Naive B cell (primary cell): ENCODE results near the gene UNC80. TPM values are rescaled to one million over a fixed set of nuclear protein-coding genes. Genes with fewer than 3 reads are reported as not detected.

Experiments used
- ATAC-seq, 2 donors: fragments of 150-1000 bp; cut with Tn5 transposase; 2 replicates each; pipeline ENCODE4 v1.10.0; 2021; ENCODE audit warnings: low read depth in 2 of 2, mild to moderate bottlenecking in 2 of 2, moderate library complexity in 2 of 2
- DNase-seq: peaks from one replicate; pipeline ENCODE4 v3.0.0; 2022
- H3K27ac Mint-ChIP-seq, 6 donors: one replicate each; pipeline ENCODE4 v1.8.0; 2020 to 2022; ENCODE audit warnings: mild to moderate bottlenecking in 6 of 6, mixed read lengths in 6 of 6, moderate library complexity in 5 of 6, inconsistent platforms in 2 of 6
- H3K27me3 Mint-ChIP-seq, 3 donors: one replicate each; pipeline ENCODE4 v1.8.0; 2021 to 2022; ENCODE audit warnings: mixed read lengths in 3 of 3, mild to moderate bottlenecking in 1 of 3
- H3K36me3 Mint-ChIP-seq, 2 donors: one replicate each; pipeline ENCODE4 v1.8.0; 2020 to 2022; ENCODE audit warnings: mixed read lengths in 2 of 2, inconsistent platforms in 1 of 2, mild to moderate bottlenecking in 1 of 2
- H3K4me1 Mint-ChIP-seq, 3 donors: one replicate each; pipeline ENCODE4 v1.8.0; 2020 to 2022; ENCODE audit warnings: mixed read lengths in 3 of 3, inconsistent platforms in 1 of 3, mild to moderate bottlenecking in 1 of 3, moderate library complexity in 1 of 3
- H3K4me3 Mint-ChIP-seq, 8 donors: one replicate each; pipeline ENCODE4 v1.8.0; 2020 to 2022; ENCODE audit warnings: mild to moderate bottlenecking in 8 of 8, mixed read lengths in 8 of 8, moderate library complexity in 8 of 8, inconsistent platforms in 2 of 8
- H3K9me3 Mint-ChIP-seq, 7 donors: one replicate each; pipeline ENCODE4 v1.8.0; 2020 to 2022; ENCODE audit warnings: mixed read lengths in 7 of 7, mild to moderate bottlenecking in 5 of 7, inconsistent platforms in 2 of 7, moderate library complexity in 1 of 7
- polyA plus RNA-seq, 6 donors: library from polyadenylated mRNA; unstranded; fragments of 300-500 nt; fragmentation: Illumina TruSeq; gene quantifications; one replicate each; pipeline ENCODE4 v1.2.3, GENCODE V29; 2021; ENCODE audit warnings: low read depth in 6 of 6

UNC80 gene
- polyA plus RNA-seq, 6 donors from 2014 or later = not detected

DNA sequence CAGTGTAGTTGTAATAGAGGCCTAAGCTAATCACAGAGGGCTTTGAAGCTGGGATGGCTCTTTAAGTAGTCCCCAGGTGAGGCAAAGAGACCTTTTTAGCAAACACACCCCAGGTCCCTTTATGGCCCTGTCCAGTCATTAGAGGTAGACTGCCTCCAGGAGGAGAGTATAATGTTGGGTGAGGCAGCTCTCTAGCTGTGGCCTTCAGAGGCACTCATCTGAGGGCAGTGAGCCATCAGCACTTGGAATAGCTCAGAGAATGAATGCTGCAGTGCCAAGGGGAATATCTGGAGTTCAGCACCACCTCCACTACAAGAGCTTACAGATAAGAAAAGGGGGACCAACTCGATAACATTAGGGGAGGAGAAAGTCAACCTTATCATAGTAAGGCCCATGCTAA lies 52.8 kb downstream of the UNC80 start:
- no peaks in the 10 kb centered on the region for H3K36me3 Mint-ChIP-seq
- H3K9me3 Mint-ChIP-seq = peaks cover 0 to 7% (median 5%) of the 10 kb centered on the region in 7 donors
- DNase-seq (no peak), ATAC-seq (no peak)
- no peaks in the 10 kb centered on the region for H3K27me3 Mint-ChIP-seq
- H3K4me3 Mint-ChIP-seq = no peak overlapping the region
- no peak overlapping the region for H3K27ac Mint-ChIP-seq
- no peaks in the 10 kb centered on the region for H3K4me1 Mint-ChIP-seq

DNA sequence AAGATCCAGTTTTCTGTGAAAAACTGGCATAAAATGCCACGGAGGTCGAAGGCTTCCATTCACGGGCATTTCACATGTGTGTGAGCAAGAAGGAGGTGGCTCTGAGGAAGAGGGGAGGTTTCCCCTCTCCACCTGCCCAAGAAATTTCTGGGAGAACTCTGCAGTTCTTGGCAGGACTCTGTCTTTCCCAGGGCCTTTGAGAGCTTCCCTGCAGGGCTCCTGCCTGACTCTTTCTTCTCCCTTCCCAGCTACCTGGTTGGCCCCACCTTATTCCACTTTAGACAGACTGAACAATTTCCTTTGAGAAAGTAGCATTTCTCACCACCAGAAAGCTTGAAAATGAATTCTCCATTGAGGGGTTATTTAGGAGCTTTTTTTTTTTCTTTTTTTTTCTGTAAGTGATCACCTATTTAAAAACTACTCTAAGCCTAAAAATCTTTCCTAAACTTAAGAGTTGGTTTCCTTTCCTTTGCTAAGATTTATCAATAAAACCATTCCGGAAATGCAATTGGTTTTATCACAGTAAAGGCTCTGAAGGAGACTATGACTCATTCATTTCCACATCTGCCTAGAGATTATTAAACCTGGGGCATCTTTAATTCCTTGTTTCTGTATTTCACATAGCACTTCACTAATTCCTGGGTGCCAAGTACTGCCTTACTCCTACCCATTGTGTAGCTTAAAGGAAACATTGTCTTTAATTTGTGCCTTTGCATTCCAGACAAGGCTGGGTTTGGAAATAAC lies 59.3 kb downstream of the UNC80 start:
- Mint-ChIP-seq H3K27ac (no peak overlapping the region), H3K27me3 (no peaks in the 10 kb centered on the region), H3K9me3 (no peaks in the 10 kb centered on the region), H3K4me1 (no peaks in the 10 kb centered on the region), H3K4me3 (no peak overlapping the region), H3K36me3 (no peaks in the 10 kb centered on the region)
- ATAC-seq (no peak), DNase-seq (no peak)

DNA sequence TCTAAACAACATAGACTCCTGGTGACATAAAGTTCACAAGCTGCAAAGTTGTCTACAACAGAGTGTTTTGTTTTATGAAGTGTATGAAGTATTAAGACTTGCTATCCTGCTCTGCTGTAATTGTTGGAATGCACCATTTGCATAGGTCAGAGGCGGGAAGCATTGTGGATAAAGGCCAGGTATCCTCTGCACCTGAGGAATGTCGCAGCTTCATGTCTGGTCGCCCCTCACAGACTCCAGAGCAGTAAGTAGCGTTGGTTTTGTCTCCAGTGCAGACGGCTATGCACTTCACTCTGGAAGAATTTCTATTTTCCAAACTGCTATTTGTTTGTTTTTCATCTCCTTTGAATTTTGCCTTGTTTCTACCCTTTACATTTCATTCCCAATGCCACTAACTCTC lies 63.1 kb downstream of the UNC80 start:
- Mint-ChIP-seq H3K4me1 (no peaks in the 10 kb centered on the region), H3K9me3 (no peaks in the 10 kb centered on the region), H3K4me3 (no peak overlapping the region), H3K27ac (no peak overlapping the region), H3K36me3 (no peaks in the 10 kb centered on the region), H3K27me3 (no peaks in the 10 kb centered on the region)
- ATAC-seq (no peak), DNase-seq (no peak)

DNA sequence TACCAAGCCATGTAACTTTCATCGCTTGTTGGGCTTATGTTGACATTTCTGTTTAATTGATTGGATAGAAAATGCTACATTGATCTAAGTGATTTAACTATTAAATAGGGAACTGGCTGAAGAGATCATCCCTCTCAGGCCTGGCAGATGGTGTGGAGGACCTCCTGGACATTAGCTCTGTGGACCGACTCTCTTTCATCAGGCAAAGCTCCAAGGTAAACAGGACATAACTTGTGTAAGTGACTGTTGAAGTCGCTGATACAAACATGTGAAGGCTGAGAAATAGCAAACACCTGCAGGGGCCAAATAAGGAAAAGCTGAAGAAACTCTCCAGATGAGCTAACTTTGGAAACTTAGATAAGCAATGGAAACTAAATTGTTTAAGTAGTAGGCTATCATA lies 68.8 kb downstream of the UNC80 start:
- H3K27me3 Mint-ChIP-seq = peaks cover 0 to 6% (median 0%) of the 10 kb centered on the region in 3 donors
- no peak overlapping the region for H3K27ac Mint-ChIP-seq

DNA sequence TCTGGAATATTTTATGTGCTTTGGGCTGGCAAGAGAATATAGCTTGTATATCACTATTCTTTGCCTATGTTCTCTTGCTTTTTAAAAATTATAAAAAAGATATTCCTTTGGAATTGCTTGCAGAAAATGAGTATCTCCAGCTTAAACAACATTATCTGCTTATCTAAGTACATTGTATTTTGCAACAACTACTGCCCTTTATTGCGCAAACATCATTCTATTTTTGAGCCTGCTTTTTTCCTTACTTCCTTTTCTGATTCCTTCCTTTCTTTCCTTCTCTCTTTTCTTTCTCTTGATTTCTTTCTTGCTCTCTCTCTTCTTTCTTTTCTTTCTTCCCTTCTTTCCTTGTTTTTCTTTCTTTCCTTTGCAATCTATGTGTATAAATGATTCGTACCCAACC lies 74.0 kb downstream of the UNC80 start:
- peaks cover 0 to 6% (median 0%) of the 10 kb centered on the region in 3 donors for H3K27me3 Mint-ChIP-seq
- no peak for DNase-seq
- H3K27ac Mint-ChIP-seq = no peak overlapping the region
- H3K4me1 Mint-ChIP-seq = no peaks in the 10 kb centered on the region
- peaks cover 0 to 4% (median 0%) of the 10 kb centered on the region in 7 donors for H3K9me3 Mint-ChIP-seq
- no peak overlapping the region for H3K4me3 Mint-ChIP-seq
- no peaks in the 10 kb centered on the region for H3K36me3 Mint-ChIP-seq
- no peak for ATAC-seq

More for the DNA sequence above, 68.8 kb downstream of the UNC80 start:
- Mint-ChIP-seq H3K9me3 (no peaks in the 10 kb centered on the region), H3K36me3 (no peaks in the 10 kb centered on the region), H3K4me3 (no peak overlapping the region), H3K4me1 (no peaks in the 10 kb centered on the region)
- DNase-seq = no peak
- no peak for ATAC-seq

DNA sequence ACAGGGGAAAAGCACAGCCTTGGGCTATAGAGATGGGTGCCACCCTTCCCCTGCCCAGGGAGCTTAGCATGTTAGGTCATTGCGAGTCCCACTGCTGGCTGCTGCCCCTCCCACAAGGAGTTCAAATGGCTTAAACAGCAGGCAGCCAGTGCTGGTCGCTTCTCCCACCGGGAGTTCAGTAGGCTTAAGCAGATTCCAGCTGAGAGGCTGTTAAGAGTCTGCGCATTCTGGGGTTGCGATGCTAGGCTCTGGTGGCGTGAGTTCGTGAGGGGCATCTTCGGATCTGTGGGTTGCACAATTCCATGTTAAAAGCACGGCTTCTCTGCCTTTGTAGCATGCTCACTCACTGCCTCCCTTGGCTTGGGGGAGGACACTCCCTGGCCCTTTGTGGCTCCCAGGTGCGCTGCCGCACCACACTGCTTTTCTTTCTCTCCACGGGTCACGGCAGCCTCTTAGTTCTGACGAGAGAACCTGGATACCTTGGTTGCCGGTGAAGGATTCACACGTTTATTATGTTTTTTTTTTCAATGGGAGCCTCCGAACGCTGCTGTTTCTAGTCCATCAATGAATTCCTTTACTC lies 93.2 kb downstream of the UNC80 start:
- Mint-ChIP-seq H3K4me3 (peak overlapping the region in 1 of 8 donors; percentile 42), H3K9me3 (peaks cover 4 to 27% (median 6%) of the 10 kb centered on the region in 7 donors), H3K27me3 (no peaks in the 10 kb centered on the region), H3K4me1 (no peaks in the 10 kb centered on the region), H3K27ac (no peak overlapping the region), H3K36me3 (no peaks in the 10 kb centered on the region)
- no peak for ATAC-seq
- no peak for DNase-seq

DNA sequence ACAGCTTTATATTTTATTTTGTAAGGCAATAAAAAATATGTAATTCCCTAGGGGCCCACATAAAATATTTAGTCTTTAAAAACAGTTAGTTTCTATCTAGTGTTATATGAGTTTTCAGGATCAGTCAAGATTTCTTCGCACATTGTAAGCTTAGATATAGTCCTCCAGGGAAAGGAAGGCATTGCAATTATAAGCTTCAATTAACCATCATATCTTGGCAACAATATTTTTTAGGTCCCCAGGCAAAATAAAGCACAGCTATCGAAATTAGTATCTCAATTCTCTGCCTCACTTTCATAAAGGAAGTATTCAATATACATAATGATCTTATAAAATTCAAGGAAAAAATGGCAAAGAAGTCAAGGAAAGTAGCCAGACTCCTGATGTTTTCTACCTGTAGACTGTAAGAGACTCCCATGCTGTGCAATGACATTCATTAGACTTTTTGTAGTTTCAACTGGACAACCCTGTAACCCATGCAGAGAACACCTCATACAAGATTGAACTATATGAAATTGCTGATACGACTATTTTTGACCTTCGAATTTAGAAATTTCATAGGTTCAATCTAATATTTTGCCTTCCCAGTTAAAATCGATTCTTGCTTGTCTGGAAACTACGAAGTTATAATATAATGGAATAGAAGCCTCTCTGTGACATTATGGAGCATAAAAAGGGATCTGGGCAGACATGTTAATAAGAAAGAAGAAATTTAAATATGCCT lies 96.8 kb downstream of the UNC80 start:
- ATAC-seq (no peak), DNase-seq (no peak)
- H3K36me3 Mint-ChIP-seq = no peaks in the 10 kb centered on the region
- no peak overlapping the region for H3K4me3 Mint-ChIP-seq
- no peaks in the 10 kb centered on the region for H3K4me1 Mint-ChIP-seq
- no peak overlapping the region for H3K27ac Mint-ChIP-seq
- peaks cover 0 to 11% (median 2%) of the 10 kb centered on the region in 7 donors for H3K9me3 Mint-ChIP-seq
- no peaks in the 10 kb centered on the region for H3K27me3 Mint-ChIP-seq

DNA sequence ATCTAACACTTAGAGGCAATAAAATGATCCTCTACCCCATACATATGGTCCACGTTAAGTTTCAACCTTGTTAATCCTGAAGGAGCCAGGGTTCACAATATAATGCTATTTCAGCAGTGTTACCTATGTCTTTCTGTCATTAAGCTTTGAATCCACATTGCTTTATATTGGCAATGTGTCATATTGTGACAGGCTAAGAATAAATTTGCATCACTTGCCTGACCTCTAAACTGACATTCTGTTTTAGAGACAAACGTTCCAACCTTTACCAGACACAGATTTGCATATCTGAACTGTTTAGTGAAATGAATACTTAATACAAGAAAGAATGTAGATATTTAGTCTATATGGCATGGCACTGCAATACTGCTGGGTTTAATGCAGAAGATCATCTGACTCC lies 98.4 kb downstream of the UNC80 start:
- DNase-seq (no peak), ATAC-seq (no peak)
- Mint-ChIP-seq H3K36me3 (no peaks in the 10 kb centered on the region), H3K4me1 (no peaks in the 10 kb centered on the region), H3K27ac (no peak overlapping the region), H3K4me3 (no peak overlapping the region), H3K27me3 (peaks cover 0 to 5% (median 0%) of the 10 kb centered on the region in 3 donors), H3K9me3 (peaks cover 0 to 11% (median 3%) of the 10 kb centered on the region in 7 donors)

DNA sequence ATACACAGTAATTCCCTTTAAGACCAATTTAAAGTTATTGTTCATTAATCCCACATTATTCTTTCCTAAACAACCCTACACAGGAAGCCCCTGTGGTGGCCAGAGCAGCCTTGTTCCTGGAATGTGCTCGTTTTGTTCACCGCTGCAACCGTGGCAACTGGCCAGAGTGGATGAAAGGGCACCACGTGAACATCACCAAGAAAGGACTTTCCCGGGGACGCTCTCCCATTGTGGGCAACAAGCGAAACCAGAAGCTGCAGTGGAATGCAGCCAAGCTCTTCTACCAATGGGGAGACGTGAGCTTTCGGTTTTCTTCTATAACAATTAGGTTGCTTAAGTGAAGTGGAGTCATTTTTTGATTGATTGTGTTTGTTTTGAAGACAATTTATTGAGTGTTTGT lies 101.0 kb downstream of the UNC80 start:
- ATAC-seq (no peak), DNase-seq (no peak)
- no peaks in the 10 kb centered on the region for H3K4me1 Mint-ChIP-seq
- peak overlapping the region in 1 of 8 donors; percentile 42 for H3K4me3 Mint-ChIP-seq
- H3K27me3 Mint-ChIP-seq = peaks cover 0 to 8% (median 0%) of the 10 kb centered on the region in 3 donors
- H3K27ac Mint-ChIP-seq = no peak overlapping the region
- no peaks in the 10 kb centered on the region for H3K36me3 Mint-ChIP-seq
- peaks cover 0 to 1% (median 0%) of the 10 kb centered on the region in 7 donors for H3K9me3 Mint-ChIP-seq

DNA sequence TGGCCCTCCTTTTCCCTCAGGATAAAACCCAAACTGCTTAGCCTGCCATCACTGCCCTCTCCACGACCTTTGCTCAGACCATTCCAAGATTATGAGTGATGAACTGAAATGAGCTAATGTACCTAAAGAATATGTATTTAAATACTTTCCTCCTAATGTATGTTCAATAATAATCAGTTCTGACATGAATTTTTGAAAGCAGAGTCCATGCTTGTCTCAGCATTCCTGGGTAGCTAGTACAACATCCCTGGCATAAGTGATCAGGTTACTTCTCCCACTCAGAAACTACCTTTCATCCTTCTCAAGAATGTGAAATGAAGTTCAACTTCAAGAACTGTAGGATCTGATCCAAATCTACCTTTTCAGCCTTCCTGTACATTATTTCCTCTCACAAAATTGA lies 103.6 kb downstream of the UNC80 start:
- Mint-ChIP-seq H3K9me3 (peaks cover 0 to 1% (median 0%) of the 10 kb centered on the region in 7 donors), H3K27me3 (peaks cover 0 to 12% (median 5%) of the 10 kb centered on the region in 3 donors), H3K27ac (no peak overlapping the region), H3K36me3 (no peaks in the 10 kb centered on the region), H3K4me1 (no peaks in the 10 kb centered on the region), H3K4me3 (no peak overlapping the region)
- DNase-seq = no peak
- no peak for ATAC-seq

DNA sequence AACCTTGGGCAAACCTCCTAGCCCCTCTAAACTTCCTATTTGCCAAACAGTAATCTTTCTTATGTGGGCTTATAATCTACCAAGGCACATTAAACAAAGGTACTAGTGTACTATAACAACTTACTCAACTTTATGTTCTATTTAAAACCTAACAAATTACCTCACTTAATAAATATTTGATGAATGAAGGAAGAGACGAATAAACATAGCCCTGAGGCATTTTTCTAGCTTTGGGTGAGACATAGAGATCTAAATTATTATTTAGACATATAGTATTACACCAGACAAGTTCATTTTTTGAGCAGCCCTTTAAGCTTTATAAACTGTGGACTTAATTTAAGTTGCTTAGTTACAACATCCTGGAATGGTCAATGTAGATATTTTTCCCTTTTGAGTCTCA lies 104.6 kb downstream of the UNC80 start:
- ATAC-seq = no peak
- Mint-ChIP-seq H3K27ac (no peak overlapping the region), H3K9me3 (peaks cover 0 to 1% (median 0%) of the 10 kb centered on the region in 7 donors), H3K4me3 (no peak overlapping the region), H3K36me3 (no peaks in the 10 kb centered on the region), H3K4me1 (no peaks in the 10 kb centered on the region), H3K27me3 (peaks cover 0 to 12% (median 5%) of the 10 kb centered on the region in 3 donors)
- DNase-seq = no peak

DNA sequence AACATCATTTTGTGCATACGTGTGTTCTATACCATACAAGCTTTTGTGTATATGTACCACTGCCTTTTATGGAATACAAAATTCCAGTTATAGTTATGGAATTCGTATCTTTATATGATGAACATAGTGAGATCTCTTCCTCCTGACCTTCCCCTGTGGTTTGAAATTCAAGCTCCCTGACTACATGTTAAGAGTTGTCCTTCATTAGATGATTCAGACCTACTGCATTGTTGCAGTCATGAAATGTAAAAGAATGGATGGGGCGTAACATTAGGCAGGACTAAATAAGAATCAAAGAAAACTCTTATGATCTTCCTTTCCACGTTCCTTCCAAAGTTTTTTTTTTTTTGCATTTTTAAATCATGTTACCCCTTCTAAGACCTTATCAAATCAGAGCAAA lies 107.1 kb downstream of the UNC80 start:
- Mint-ChIP-seq H3K4me3 (no peak overlapping the region), H3K36me3 (no peaks in the 10 kb centered on the region), H3K27me3 (peaks cover 0 to 12% (median 5%) of the 10 kb centered on the region in 3 donors), H3K27ac (no peak overlapping the region), H3K9me3 (peaks cover 0 to 1% (median 0%) of the 10 kb centered on the region in 7 donors), H3K4me1 (no peaks in the 10 kb centered on the region)
- ATAC-seq = no peak
- no peak for DNase-seq

DNA sequence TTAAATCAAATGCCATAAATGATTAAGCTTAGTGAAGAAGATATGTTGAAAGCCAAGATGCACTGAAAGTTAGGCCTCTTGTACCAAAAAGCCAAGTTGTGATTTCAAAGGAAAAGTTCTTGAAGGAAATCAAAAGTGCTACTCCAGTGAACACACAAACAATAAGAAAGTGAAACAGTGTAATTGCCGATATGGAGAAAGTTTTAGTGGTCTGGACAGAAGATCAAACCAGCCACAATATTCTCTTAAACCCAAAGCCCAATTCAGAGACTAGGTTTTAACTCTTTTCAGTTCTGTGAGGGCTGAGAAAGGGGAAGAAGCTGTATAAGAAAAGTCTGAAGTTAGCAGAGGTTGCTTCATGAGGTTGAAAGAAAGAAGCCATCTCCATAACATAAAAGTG lies 129.0 kb downstream of the UNC80 start:
- no peak for ATAC-seq
- peaks cover 0 to 2% (median 0%) of the 10 kb centered on the region in 7 donors for H3K9me3 Mint-ChIP-seq
- peak overlapping the region in 2 of 6 donors; percentile 21 to 48 for H3K27ac Mint-ChIP-seq
- H3K36me3 Mint-ChIP-seq = no peaks in the 10 kb centered on the region
- H3K4me1 Mint-ChIP-seq = no peaks in the 10 kb centered on the region
- no peak overlapping the region for H3K4me3 Mint-ChIP-seq
- H3K27me3 Mint-ChIP-seq = peaks cover 0 to 16% (median 4%) of the 10 kb centered on the region in 3 donors
- DNase-seq = no peak

DNA sequence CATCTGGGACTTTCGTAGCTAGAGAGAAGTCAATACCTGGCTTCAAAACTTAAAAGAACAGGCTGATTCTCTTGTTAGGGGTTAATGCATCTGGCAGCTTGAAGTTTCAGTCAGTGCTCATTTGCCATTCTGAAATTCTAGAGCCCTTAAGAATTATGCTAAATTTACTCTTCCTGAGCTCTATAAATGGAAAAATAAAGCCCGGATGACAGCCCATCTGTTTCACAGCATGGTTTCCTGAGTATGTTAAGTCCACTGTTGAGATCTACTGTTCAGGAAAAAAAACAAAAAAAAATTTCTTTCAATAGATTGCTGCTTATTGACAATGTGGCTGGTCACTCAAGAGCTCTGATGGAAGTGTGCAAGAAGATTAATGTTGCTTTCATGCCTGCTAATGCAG lies 129.5 kb downstream of the UNC80 start:
- H3K27ac Mint-ChIP-seq = no peak overlapping the region
- ATAC-seq = no peak
- H3K4me3 Mint-ChIP-seq = no peak overlapping the region
- H3K27me3 Mint-ChIP-seq = peaks cover 0 to 13% (median 4%) of the 10 kb centered on the region in 3 donors
- H3K9me3 Mint-ChIP-seq = peaks cover 0 to 2% (median 0%) of the 10 kb centered on the region in 7 donors
- no peaks in the 10 kb centered on the region for H3K4me1 Mint-ChIP-seq
- H3K36me3 Mint-ChIP-seq = no peaks in the 10 kb centered on the region
- no peak for DNase-seq
